AG08396 (cell line): Measurements from ENCODE around the gene SPEN.
A peak's percentile ranks its signal among the peaks of the same experiment; 100 is the strongest.
"Not testable (repeated sequence)": the region's sequence is repeated elsewhere in the genome, so short reads cannot be mapped to it uniquely, and the experiment has no call there.

Source experiments
- DNase-seq: peaks from one replicate; pipeline ENCODE4 v3.0.0; 2012; ENCODE audit warnings: low spot score, mixed read lengths

Gene SPEN

DNA sequence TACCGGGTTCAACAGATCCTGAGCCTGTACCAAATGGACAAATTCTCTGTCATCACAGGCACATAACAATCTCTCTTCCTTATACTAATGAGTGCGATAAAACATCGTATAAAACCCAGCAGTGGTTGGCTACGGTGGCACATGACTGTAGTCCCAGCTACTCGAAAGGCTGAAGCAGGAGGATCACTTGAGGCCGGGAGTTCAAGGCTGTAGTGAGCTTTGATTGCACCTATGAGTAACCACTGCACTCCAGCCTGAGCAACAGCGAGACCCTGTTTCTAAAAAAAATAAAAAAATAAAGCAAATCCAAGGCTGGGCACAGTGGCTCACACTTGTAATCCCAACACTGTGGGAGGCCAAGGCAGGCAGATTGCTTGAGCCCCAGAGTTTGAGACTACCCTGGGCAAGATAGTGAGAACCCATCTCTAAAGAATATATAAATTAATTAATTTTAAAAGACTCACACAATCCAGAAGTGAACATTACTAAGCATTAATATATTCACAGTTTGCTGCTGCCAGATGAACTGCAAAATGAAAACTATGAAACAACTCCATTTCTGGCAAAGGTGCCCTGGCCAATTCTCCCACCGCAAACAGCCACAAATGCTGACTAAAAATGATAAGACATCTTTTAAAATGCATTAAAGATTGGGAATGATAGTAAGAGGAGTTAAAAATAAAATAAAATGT, 115.3 kb downstream of the SPEN start:
- no peak for DNase-seq

DNA sequence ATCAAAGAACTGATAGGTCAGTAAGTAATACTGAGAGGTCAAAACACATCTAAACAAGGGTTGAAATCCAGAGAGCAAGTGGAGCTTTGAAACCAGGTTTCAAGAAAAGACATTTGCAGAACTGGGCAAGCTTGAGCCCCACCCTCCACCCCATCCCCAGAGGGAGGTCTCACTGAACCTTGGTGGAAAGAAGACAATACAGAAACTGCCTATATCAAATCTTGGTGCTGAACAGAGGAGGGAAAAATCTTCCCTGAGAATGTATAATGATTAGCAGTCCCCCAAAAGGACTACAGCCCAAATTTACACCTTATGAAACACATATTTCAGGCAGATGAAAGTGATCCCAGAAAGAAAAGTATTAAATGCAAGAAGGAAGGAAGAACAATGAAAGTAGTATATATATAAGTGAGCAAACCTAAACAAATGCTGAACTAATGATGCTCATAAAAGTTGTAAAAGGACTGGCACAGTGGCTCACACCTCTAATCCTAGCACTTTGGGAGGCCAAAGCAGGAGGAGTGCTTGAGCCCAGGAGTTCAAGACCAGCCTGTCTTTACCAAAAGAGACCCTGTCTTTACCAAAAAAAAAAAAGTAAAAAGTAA, 116.0 kb downstream of the SPEN start:
- no peak for DNase-seq

DNA sequence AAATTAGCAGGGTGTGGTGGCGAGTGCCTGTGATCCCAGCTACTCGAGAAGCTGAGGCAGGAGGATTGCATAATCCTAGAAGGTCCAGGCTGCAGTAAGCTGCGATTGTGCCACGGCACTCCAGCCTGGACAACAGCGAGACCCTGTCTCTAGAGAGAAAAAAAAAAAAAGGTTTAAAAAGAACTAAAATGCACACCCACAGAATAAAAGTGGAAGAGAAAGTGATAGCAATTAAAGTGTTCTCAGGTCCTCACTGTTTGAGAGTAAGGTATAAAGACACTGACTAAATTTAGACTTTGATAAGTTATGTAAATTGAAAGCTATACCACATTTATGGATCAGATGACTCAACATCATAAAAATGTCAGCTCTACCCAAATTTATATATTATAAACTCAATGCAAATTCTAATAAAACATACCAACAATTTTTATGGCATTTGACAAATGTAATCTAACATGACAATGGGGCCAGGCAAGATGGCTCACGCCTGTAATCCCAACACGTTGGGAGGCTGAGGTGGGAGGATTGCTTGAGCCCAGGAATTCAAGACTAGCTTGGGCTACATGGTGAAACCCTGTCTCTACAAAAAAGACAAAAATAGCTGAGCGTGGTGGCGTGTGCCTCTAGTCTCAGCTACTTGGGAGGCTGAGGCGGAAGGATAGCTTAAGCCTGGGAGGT, 116.6 kb downstream of the SPEN start:
- no peak for DNase-seq

DNA sequence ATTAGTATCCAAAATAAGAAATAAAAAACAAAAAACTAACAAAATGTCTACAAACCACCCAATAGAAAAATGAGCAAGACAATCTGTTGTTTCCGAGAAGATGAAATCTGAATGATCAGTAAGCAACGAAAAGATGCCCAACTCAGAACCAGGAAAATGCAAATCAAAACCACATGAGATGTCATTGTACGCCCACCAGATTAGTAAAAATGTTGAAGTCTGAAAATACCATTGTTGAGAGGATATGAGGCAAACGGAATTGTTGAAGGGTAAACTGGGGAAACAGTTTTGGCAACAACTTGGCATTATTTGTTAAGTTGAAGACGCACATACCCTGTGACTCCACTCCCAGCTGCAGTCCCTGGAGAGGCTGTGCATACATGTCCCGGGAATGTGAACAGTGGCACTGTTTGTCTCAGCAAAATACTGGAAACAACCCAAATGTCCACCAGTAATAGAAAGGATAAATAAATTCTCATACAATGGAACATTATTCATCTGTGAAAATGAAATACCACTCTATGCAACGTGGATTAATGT, 117.8 kb downstream of the SPEN start:
- DNase-seq = peak; percentile 65

DNA sequence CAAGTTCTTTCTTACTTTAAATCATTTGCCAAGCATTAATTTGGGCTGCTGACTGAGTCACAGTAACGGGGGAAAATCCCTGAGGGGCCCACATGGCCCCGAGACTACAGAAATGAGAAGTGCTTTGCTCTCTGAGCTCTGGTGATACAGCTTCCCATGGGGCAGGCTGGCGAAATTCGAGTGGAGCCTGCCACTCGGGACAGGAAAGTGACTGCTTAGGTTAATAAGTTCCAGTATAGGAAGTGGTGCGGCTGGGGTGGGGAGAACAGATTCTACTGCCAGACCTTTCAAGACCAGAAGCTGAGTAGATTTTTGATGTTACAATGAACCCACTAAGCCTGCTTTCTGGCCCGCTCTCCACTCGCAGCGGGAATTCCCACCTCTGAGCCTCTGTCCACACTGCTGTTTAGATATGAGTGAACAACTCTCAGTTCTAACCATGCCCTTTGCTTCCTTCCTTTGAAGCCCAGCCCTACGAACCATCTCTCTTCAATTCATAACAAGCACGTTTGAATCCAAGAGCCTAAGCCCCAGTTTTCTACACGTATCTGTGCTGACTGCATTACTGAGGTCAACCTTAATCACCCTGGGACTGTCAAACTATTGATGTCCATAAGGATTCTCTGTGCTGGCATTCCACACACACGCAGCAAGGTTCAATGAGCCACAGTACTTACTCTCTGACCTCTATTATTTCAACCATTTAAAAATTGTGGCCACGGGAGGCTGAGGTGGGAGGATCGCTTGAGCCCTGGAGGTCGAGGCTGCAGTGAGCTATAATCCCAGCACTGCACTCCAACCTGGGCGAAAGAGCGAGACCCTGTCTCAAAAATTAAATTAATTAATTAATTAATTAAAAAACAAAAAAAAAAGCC, 118.8 kb downstream of the SPEN start:
- no peak for DNase-seq

DNA sequence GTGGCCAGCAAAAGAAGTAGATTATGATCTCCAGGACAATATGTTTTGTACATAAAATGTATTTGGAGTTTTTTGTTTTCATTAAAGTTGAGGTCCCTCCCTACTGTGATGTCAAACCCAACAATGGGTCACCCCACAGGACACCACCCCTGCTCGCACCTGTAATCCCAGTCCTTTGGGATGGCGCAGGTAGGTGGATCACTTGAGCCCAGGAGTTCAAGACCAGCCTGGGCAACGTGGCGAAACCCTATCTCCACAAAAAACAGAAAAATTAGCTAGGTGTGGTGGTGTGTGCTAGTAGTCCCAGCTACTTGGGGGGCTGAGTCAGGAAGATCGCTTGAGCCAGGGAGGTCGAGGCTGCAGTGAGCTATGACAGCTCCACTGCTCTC, 119.4 kb downstream of the SPEN start:
- DNase-seq = no peak

DNA sequence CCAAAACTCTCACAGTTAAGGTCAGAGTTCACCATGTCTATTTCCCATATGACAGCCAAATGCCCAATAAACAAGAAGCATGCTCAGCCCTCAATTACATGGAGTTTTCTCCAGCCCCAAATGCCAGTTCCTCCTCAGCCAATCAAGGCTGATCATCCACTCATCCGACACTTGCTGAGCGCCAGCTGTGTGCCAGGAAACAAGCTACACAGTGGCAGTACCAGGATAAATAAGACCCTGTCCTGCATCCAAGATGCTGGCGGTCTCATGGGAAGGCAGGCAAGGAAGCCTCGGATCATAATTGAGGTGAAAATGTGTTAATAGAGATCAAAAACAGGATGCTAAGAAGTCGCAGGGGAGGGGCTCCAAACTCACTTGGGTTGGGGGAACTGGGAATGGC, 120.7 kb downstream of the SPEN start:
- no peak for DNase-seq

DNA sequence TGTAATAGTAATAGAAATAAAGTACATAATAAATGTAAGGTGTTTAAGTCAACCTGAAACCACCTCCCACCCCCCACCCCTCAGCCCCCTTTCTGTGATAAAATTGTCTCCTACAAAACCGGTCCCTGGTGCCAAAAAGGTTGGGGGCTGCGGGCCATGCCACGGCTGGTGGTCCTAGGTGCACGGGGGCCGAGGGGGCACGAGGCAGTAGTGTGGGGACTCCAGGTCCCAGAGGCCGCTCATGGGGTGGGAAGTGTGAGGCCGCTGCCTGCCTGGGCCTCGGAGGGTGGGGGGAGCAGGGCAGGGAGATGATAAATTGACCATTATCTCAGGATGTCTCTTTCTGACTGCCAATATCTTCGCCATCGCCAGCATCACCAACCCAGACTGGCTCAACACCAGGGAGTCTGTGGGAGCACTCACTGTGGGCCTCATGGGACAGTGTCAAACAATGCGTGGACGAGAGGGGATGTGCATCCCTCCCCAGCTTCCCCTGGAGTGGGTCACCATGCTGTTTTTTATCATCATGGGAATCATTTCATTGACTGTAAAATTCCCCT, 121.9 kb downstream of the SPEN start:
- DNase-seq = no peak

DNA sequence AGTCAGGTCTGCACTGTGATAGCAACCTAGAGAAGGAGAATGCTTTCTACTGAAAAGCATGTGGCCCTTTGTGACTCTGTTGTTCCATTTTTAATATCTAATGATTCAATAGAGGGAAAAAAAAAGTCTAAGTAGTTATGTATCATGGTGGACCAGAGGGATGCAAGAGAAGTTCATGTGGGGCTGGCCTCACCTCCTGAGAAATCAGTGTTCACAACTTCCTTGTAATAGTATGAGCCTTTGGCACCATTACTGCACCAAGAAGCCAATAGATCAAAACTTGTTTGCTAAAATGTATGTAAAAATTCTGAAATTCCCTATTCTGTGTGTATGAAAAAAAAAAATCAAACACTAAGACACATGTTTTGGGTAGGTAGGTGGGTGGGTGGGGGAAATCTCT, 123.4 kb downstream of the SPEN start:
- DNase-seq = no peak

DNA sequence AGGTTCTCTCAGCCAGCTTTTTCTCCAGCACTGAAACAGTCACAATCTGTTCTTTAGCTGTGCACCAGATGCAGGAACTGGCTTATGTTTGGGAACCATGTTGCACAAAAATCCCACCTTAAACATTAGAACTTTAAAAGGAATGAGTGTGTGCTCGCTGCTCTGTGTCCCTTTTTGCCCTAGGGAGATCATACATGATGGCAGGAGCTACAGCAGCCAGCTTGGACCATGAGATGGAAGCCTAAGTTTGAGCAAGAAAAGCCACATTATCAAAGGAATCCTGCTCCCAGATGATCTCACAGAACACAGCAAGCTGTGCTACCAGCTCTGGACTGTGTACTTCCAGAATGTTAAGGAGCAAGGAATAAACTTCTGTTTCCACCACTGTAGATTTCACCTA, 124.9 kb downstream of the SPEN start:
- DNase-seq = no peak

DNA sequence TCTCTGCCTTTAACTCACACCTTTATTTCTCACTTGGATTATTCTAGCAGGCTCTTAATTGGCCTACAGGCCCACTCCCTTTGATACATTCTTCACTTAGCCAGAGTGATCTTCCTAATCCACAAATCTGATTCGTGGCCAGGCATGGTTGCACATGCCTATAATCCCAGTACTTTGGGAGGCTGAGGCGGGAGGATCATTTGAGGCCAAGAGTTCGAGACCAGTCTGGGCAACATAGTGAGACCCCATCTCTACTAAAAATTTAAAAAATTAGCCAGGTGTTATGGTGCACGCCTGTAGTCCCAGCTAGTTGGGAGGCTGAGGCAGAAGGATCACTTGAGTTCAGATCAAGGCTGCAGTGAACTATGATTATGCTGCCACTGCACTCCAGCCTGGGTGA, 126.3 kb downstream of the SPEN start:
- DNase-seq = no peak

DNA sequence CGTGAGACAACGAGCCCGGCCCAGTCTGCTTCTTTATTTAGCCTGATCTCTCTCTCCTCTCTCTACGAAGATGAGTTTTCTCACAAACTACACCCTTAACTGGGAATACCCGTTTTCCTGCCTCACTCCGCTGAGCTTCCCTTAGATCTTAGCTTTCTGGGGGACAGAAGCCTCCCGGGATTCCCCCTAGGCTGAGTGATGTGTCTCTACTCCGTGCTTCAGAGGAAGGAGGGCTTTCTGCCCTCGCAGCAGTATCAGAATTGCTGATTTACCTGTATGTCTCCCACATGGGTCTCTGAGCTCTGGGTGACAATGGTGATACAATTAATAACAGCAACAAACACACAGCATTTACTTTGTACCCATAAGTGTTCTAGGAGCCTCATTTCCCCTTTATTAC, 127.3 kb downstream of the SPEN start:
- DNase-seq = no peak

DNA sequence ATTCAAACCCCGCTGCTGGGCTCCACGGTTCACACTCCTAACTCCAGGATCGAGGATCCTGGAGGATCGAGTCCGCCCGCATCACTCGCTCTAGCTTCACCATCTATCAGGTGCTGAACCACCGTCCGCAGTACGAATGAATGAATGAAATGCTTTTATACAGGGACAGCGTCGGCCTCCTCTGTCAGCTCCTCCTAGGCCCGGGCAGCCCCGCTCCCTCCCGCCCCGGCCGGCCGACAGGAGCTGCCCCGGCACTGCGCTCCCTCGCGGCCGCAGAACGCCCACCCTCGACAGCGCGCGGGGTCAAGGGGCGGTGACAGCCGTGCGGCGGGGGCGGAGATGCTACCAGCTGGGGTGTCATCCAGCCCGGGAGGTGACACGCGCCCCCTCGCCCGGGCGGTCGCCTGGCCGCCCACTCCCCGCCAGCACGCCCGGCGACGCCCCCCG, 127.9 kb downstream of the SPEN start:
- DNase-seq = peak; percentile 82

DNA sequence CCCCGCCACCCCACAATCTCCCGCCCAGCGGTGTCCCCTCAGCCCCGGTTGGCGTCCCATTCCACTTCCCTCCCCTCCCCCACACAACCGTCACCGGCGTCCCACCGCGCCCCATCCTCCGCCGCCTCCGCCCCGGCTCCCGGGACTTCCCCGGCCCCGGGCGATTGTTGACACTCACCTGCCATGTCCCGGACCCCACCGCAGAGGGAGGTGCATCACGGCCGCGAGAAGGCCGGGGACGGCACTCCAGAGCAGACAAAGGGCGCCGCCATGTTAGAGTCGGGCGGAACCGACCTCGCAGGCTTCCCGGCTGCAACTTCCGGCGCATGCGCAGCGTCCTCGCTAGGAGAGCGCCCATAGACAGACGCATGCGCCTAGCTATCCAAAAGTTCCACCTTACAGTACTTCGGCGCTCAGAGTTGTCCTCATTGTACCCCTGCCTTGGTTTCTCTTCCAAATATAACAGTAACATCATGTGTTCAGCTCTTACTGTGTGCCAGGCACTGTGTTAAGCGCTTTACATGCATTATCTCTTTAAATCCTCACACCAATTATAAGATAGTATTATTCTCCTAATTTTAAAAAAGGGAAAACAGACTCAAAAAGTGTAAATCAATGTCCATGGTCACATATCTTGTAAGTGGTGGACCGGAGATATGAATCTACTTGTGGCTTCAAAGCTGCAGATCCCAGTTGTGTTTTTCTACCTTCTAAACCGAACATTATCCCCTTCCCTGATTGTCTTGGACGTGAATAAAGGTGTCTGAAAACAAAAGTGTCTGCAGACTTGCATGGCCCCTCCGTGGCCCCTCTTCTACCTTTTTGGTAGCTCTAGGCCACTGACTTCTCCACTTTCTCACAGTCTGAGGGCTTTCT, 128.5 kb downstream of the SPEN start, which contains the start of gene ZBTB17:
ZBTB17 (minus strand) TSS at position 297 of the 876 bp plus-strand sequence. CDS start 27,606 bp downstream, outside the sequence.
- DNase-seq = peak; percentile 99

DNA sequence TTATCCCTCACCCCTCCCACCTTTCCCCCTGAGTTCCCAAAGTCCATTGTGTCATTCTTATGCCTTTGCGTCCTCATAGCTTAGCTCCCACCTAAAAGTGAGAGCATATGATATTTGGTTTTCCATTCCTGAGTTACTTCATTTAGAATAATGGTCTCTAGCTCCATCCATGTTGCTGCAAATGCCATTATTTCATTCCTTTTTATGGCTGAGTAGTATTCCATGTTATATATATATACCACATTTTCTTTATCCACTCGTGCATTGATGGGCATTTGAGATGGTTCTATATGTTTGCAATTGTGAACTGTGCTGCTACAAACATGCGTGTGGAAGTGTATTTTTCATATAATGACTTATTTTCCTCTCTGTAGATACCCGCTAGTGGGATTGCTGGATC, 130.4 kb downstream of the SPEN start:
- DNase-seq = not testable (repeated sequence)

DNA sequence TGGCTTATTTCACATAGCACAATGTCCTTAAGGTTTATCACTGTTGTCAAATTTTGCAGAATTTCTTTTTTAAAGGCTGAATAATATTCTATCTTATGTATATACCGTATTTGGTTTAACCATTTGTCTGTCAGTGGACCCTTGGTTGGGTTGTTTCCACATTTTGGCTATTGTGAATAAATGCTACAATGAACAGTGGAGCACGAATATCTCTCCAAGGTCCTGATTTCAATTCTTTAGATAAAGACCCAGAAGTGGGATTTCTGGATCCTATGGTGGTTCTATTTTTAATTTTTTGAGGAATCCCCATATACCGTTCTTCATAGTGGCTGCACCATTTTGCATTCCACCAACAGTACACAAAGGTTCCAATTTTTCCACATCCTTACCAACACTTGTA, 134.2 kb downstream of the SPEN start:
- no peak for DNase-seq

DNA sequence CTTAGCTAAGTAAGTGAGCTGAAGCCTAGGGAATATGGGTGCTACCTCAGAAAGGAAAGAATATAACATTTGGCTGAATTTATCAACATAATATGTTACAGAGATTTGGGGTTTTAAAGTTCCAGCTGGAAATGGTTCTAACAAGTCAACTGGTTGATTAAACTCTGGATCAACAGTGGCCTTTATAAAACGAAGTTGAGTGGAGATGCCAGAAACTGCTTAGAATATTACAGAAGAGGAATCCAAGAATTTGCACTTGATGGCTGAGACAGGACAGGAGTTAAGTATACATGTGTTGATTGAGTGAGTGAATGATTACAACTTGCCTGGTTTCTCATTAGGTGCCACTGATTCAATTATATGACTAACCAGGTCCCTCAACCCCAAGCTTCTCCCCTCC, 135.8 kb downstream of the SPEN start:
- DNase-seq = no peak

DNA sequence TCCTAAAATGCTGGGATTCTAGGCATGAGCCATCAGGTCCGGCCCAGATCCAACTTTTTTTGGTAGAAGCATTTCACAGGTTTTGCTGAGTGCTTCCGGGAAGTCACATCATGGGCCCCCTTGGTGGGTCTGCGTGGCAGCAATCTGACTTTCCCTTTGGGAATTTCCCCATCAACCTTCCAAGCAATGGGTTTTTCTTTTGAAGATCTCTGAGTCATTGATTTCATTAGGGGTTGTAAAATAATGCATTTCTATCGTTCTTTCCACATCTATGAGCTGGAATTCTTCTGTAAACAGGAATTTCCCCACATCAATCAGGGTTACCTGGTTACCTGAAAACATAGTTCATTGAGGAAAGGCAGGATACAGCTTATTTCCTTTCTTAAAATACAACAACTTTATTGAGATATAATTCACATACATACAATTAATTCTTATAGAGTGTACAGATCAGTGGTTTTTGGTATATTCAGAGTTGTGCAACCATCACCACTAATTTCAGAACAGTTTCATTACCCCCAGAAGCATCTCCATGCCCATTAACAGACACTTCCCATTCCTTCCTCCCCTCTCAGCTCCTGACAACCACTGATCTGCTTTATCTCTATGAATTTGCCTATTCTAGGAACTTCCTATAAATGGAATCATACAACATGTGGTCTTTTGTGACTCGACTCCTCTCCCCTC, 138.2 kb downstream of the SPEN start:
- no peak for DNase-seq

DNA sequence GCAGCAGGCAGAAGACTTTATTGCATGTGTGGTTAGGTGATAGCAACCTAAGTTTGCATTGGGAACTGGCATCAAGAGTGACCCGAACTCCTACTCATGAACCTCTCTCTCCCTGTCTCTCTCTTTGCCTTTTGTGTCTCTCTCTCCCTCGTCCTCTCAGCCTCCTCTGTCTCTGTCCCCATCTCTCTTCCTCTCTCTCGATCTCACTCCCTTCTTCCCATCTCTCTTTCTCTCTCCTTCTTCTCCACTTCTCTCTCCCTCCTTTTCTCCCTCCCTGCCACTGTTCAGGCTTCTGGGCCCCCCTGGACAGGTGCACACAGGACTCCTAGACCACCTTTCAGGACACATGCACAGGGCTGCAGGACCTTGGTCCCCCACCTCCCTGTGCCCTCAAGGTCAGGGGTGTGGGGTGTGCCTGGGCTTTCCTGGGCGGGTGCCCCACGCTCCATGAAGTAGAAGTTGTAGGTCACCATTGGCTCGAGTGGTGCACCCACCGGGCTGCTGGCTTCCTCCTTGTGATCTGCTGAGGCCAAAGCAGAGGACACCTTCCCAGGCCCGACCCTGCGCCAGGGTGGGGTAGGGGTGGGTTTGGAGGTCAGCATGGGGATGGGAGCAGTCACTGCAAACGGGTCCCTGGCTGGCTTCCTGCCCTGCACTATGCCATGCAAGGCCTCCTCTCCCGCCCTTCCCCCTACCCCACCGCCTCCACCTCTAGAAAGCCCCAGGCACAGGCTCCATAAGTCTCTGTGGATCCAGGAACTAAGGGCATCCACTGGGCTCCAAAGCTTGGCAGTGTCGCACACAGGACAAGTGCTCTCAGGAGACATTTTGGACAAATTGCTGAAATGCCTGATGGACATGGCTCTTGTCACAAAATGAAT, 141.6 kb downstream of the SPEN start:
- no peak for DNase-seq
